BJ (cell line): Measurements from ENCODE around the gene TNFRSF19. TPM values are rescaled to one million over a fixed set of nuclear protein-coding genes. Genes with fewer than 3 reads are reported as not detected.

Experiments used
- CTCF ChIA-PET: fragments of 350-600 bp; formaldehyde crosslinking; extraction: SDS; loops from one replicate; lab custom pipeline; 2021; ENCODE audit warnings: antibody characterized with exemption, inconsistent platforms; lab: Yijun Ruan, JAX
- POLR2A ChIA-PET: fragments of 300-600 bp; sonication (Branson Sonifier 250); formaldehyde crosslinking; extraction: SDS; loops from one replicate; lab custom pipeline; 2021; ENCODE audit warnings: antibody characterized with exemption; lab: Charles Lee
- DNase-seq: peaks from one replicate; pipeline ENCODE4 v3.0.0-alpha.2; 2011; ENCODE audit warnings: low read depth
- H3K27me3 ChIP-seq: 2 replicates; pipeline ENCODE4 v1.6.0; 2011; ENCODE audit warnings: low read length; ENCODE audit not compliant: control insufficient read depth, insufficient read depth
- H3K36me3 ChIP-seq: 2 replicates; pipeline ENCODE4 v1.5.1; 2011; ENCODE audit warnings: low read length; ENCODE audit not compliant: control insufficient read depth, insufficient read depth
- H3K4me3 ChIP-seq: 2 replicates; pipeline ENCODE4 v1.5.1; 2011; ENCODE audit warnings: low read depth, mild to moderate bottlenecking, control low read depth, low read length
- polyA plus RNA-seq: library from polyadenylated mRNA; depleted of rRNA; stranded (reverse); fragments of >200 nt; gene quantifications from 2 replicates; pipeline ENCODE4 v1.2.3, GENCODE V29; 2011
- TF ChIP-seq, protein P1 (sequence below): IDR thresholded peaks from 2 replicates; pipeline ENCODE4 v1.5.1; 2011; ENCODE audit warnings: low read depth, mild to moderate bottlenecking, control low read depth, inconsistent platforms, low read length, moderate library complexity; ENCODE audit not compliant: insufficient read depth

The TNFRSF19 gene
- polyA plus RNA-seq, 1 experiment, result 14.8 TPM

DNA sequence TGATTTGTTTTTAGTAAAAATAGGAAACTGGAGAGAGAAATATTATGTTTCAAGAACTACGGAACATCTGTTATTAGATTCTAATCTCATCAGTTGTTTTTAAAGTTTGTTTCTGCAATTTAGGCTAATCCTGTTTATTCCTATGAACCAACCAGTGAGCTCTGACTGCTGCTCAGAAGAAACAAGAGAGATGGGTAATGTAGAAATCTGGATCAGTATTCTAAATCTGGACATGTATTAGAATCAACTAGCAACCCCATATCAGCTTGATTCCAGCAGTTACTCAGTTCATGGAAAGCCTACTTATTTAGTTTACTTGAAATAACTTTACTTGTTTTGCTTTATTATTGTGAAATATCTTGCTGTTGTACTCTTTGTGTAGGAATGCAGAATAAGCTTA, 115.2 kb downstream of the TNFRSF19 start:
- ChIA-PET CTCF (no interaction called here), POLR2A (interaction anchor here (0.6 kb wide), 1 partner anchor 12 kb away, joined by 3 read pairs; no protein-coding TSS in a partner anchor)
- TF ChIP-seq, protein P1, sequence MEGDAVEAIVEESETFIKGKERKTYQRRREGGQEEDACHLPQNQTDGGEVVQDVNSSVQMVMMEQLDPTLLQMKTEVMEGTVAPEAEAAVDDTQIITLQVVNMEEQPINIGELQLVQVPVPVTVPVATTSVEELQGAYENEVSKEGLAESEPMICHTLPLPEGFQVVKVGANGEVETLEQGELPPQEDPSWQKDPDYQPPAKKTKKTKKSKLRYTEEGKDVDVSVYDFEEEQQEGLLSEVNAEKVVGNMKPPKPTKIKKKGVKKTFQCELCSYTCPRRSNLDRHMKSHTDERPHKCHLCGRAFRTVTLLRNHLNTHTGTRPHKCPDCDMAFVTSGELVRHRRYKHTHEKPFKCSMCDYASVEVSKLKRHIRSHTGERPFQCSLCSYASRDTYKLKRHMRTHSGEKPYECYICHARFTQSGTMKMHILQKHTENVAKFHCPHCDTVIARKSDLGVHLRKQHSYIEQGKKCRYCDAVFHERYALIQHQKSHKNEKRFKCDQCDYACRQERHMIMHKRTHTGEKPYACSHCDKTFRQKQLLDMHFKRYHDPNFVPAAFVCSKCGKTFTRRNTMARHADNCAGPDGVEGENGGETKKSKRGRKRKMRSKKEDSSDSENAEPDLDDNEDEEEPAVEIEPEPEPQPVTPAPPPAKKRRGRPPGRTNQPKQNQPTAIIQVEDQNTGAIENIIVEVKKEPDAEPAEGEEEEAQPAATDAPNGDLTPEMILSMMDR, result no peak

DNA sequence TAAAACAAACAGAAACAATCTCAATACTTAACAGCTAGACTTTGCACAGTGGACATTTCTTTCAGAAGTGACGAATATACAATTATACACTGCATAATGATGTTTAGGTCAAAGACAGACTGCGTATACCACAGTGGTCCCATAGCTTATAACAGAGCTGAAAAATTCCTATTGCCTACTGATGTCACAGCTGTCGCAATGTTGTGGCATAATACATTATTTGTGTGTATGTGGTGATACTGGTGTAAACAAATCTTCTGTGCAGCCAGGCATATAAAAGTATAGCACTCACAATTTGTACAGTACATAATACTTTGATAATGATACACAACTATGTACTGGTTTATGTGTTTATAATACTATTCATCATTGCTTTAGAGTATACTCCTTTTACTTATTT, 116.7 kb downstream of the TNFRSF19 start:
- no peaks in the 10 kb centered on the region for H3K27me3 ChIP-seq
- POLR2A ChIA-PET, result no interaction called here
- DNase-seq, result no peak
- CTCF ChIA-PET, result interaction anchor here (0.7 to 1.2 kb wide), 2 partner anchors 7 to 10 kb away, joined by 3 read pairs; no protein-coding TSS in a partner anchor
- H3K36me3 ChIP-seq, result no peaks in the 10 kb centered on the region
- TF ChIP-seq, protein P1, result no peak
- H3K4me3 ChIP-seq, result no peak overlapping the region

More for the DNA sequence above, 115.2 kb downstream of the TNFRSF19 start:
- no peak for DNase-seq
- no peaks in the 10 kb centered on the region for H3K27me3 ChIP-seq
- H3K4me3 ChIP-seq, result no peak overlapping the region
- no peaks in the 10 kb centered on the region for H3K36me3 ChIP-seq

DNA sequence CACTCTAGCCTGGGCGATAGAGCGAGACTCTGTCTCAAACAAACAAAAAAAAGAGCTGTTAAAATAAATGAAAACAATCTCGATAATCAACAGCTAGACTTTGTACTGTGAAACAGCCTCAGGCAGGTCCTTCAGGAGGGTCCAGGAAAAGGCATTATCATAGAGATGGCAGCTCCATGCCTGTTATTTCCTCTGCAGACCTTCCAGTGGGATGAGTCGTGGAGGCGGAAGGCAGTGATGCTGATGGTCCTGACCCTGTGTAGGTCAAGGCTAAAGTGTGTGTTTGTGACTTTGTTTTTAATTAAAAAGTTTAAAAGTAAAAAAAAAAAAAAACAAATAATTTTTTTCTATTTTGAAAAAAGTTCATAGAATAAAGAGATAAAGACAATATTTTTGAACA, 117.4 kb downstream of the TNFRSF19 start:
- CTCF ChIA-PET, result interaction anchor here (0.7 to 1.3 kb wide), 3 partner anchors 8 to 21 kb away, joined by 3 read pairs; no protein-coding TSS in a partner anchor
- POLR2A ChIA-PET, result no interaction called here
- H3K27me3 ChIP-seq, result no peaks in the 10 kb centered on the region
- no peak overlapping the region for H3K4me3 ChIP-seq
- DNase-seq, result no peak
- TF ChIP-seq, protein P1, result no peak
- H3K36me3 ChIP-seq, result no peaks in the 10 kb centered on the region

DNA sequence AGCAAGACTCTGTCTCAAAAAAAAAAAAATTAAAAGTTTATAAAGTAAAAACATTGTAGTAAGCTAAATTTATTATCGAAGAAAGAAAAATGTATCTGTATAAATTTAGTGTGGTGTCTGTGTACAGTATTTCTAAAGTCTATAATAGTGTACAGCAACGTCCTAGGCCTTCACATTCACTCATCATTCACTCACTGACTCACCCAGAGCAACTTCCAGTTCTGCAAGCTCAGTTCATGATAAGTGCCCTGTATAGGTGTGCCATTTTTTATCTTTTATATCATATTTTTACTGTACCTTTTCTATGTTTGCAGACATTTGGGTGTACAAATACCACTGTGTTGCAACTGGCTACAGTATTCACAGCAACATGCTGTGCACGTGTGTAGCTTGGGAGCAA, 118.1 kb downstream of the TNFRSF19 start:
- Histone ChIP-seq H3K36me3 (no peaks in the 10 kb centered on the region), H3K4me3 (no peak overlapping the region), H3K27me3 (no peaks in the 10 kb centered on the region)
- POLR2A ChIA-PET, result no interaction called here
- TF ChIP-seq, protein P1, result no peak
- DNase-seq, result no peak
- CTCF ChIA-PET, result interaction anchor here (1.3 kb wide), 1 partner anchor 20 kb away, joined by 3 read pairs; no protein-coding TSS in a partner anchor

DNA sequence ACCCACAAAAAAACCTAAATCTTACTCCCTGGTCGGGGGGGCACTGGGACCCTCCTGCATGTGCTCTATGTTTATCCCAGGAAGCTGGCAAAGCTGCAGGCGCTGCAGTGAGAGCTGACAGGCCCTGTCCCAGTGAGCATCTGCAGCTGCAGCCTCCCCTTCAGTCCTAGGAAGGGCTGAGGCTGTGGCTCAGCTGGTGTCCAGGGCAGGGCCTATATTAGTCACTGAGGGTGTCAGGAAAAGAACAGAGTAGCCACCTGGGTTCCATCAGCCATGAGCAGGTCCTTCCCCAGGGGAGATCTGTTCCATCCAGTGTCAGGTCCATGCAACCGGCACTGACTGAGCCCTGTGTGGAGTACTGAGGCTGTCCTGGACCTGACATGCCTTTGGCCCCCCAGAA, 120.5 kb downstream of the TNFRSF19 start:
- CTCF ChIA-PET, result interaction anchor here (0.6 to 0.9 kb wide), 2 partner anchors 19 to 22 kb away, joined by 3 read pairs; no protein-coding TSS in a partner anchor
- TF ChIP-seq, protein P1, result no peak
- H3K4me3 ChIP-seq, result no peak overlapping the region
- no peaks in the 10 kb centered on the region for H3K36me3 ChIP-seq
- POLR2A ChIA-PET, result no interaction called here
- H3K27me3 ChIP-seq, result no peaks in the 10 kb centered on the region
- DNase-seq, result no peak
